ENCODE data around the gene PARD3B. TPM values are rescaled to one million over a fixed set of nuclear protein-coding genes. Genes with fewer than 3 reads are reported as not detected.

The PARD3B gene
- total RNA-seq, 1 donor from 2014 or later = 29.7 TPM

GRCh38 chr2:205267323-205267722, 722.0 kb downstream of the PARD3B start:
- peaks cover 8% of the 10 kb centered on the region for H3K4me1 Mint-ChIP-seq (ENCODE audit: low read depth)
- no peaks in the 10 kb centered on the region for H3K36me3 Mint-ChIP-seq (ENCODE audit: insufficient read depth)
- H3K27me3 Mint-ChIP-seq = peaks cover 3% of the 10 kb centered on the region
- TF ChIP-seq CTCF (IDR thresholded peaks at IDR 0.05; ENCODE audit: unreplicated experiment) = no peak
- DNase-seq (ENCODE audit: low spot score, unreplicated experiment) = no peak
- H3K27ac Mint-ChIP-seq = no peak overlapping the region
- H3K4me3 Mint-ChIP-seq (ENCODE audit: low read depth) = no peak overlapping the region
- no peaks in the 10 kb centered on the region for H3K9me3 Mint-ChIP-seq (ENCODE audit: low read depth)

GRCh38 chr2:205270689-205271088, 725.4 kb downstream of the PARD3B start:
- H3K27me3 Mint-ChIP-seq = peaks cover 3% of the 10 kb centered on the region
- no peaks in the 10 kb centered on the region for H3K9me3 Mint-ChIP-seq (ENCODE audit: low read depth)
- peak overlapping the region; percentile 12 for H3K27ac Mint-ChIP-seq
- no peaks in the 10 kb centered on the region for H3K36me3 Mint-ChIP-seq (ENCODE audit: insufficient read depth)
- DNase-seq (ENCODE audit: low spot score, unreplicated experiment) = no peak
- no peak for TF ChIP-seq CTCF (IDR thresholded peaks at IDR 0.05; ENCODE audit: unreplicated experiment)
- no peak overlapping the region for H3K4me3 Mint-ChIP-seq (ENCODE audit: low read depth)
- peaks cover 27% of the 10 kb centered on the region for H3K4me1 Mint-ChIP-seq (ENCODE audit: low read depth)

- TF ChIP-seq CTCF (IDR thresholded peaks at IDR 0.05; ENCODE audit: unreplicated experiment) = no peak
- Mint-ChIP-seq H3K9me3 (ENCODE audit: low read depth) (peaks cover 7% of the 10 kb centered on the region), H3K4me3 (ENCODE audit: low read depth) (no peak overlapping the region), H3K36me3 (ENCODE audit: insufficient read depth) (peaks cover 3% of the 10 kb centered on the region), H3K4me1 (ENCODE audit: low read depth) (peaks cover 29% of the 10 kb centered on the region), H3K27me3 (peaks cover 9% of the 10 kb centered on the region), H3K27ac (peak overlapping the region; percentile 87)
- no peak for DNase-seq (ENCODE audit: low spot score, unreplicated experiment)
Measured at GRCh38 chr2:205273148-205273547, 727.9 kb downstream of the PARD3B start.

GRCh38 chr2:205273627-205274026, 728.4 kb downstream of the PARD3B start:
- Mint-ChIP-seq H3K27me3 (peaks cover 10% of the 10 kb centered on the region), H3K4me3 (ENCODE audit: low read depth) (no peak overlapping the region), H3K36me3 (ENCODE audit: insufficient read depth) (peaks cover 3% of the 10 kb centered on the region), H3K9me3 (ENCODE audit: low read depth) (peaks cover 9% of the 10 kb centered on the region), H3K27ac (peak overlapping the region; percentile 87), H3K4me1 (ENCODE audit: low read depth) (peaks cover 27% of the 10 kb centered on the region)
- no peak for DNase-seq (ENCODE audit: low spot score, unreplicated experiment)
- TF ChIP-seq CTCF (IDR thresholded peaks at IDR 0.05; ENCODE audit: unreplicated experiment) = no peak

GRCh38 chr2:205274801-205275200, 729.5 kb downstream of the PARD3B start:
- H3K4me1 Mint-ChIP-seq (ENCODE audit: low read depth) = peaks cover 30% of the 10 kb centered on the region

More at GRCh38 chr2:205274801-205275200, 729.5 kb downstream of the PARD3B start:
- Mint-ChIP-seq H3K27me3 (peaks cover 15% of the 10 kb centered on the region), H3K27ac (peak overlapping the region; percentile 23), H3K4me3 (ENCODE audit: low read depth) (no peak overlapping the region), H3K9me3 (ENCODE audit: low read depth) (peaks cover 13% of the 10 kb centered on the region), H3K36me3 (ENCODE audit: insufficient read depth) (peaks cover 5% of the 10 kb centered on the region)
- TF ChIP-seq CTCF (IDR thresholded peaks at IDR 0.05; ENCODE audit: unreplicated experiment) = no peak
- no peak for DNase-seq (ENCODE audit: low spot score, unreplicated experiment)

All from progenitor cell of endocrine pancreas (in vitro differentiated cells).